ENCODE measurements around the gene BIRC6.
"Not testable (repeated sequence)": the region's sequence is repeated elsewhere in the genome, so short reads cannot be mapped to it uniquely, and the experiment has no call there.

BIRC6 gene

GRCh38 chr2:32356681-32357317 lies at the start of gene BIRC6:
Gene BIRC6, plus strand, starts transcription at chr2:32357023. Its CDS starts 139 bp downstream, at chr2:32357162.
- DNase-seq, result peak; percentile 91

GRCh38 chr2:32310577-32310976 lies 46.2 kb upstream of the BIRC6 start:
- no peak for DNase-seq

- no peak for DNase-seq
These were observed 41.9 kb upstream of the BIRC6 start for GRCh38 chr2:32314886-32315285.

- not testable (repeated sequence) for DNase-seq
These were observed 28.1 kb upstream of the BIRC6 start for GRCh38 chr2:32328679-32329078.

- DNase-seq, result not testable (repeated sequence)
These were observed 27.4 kb upstream of the BIRC6 start for GRCh38 chr2:32329180-32329980.

- no peak for DNase-seq
These were observed 26.7 kb upstream of the BIRC6 start for GRCh38 chr2:32330136-32330535.

- DNase-seq, result no peak
These were observed 14.0 kb upstream of the BIRC6 start for GRCh38 chr2:32342801-32343200.

GRCh38 chr2:32350797-32351196 lies 6.0 kb upstream of the BIRC6 start:
- not testable (repeated sequence) for DNase-seq

- DNase-seq, result no peak
These were observed 695 bp upstream of the BIRC6 start for GRCh38 chr2:32355976-32356680.

- no peak for DNase-seq
These were observed 691 bp downstream of the BIRC6 start for GRCh38 chr2:32357318-32358110.

- DNase-seq, result no peak
These were observed 1.3 kb downstream of the BIRC6 start for GRCh38 chr2:32358111-32358482.

GRCh38 chr2:32360416-32360815 lies 3.6 kb downstream of the BIRC6 start:
- DNase-seq, result no peak

- DNase-seq, result not testable (repeated sequence)
These were observed 6.2 kb downstream of the BIRC6 start for GRCh38 chr2:32362997-32363396.

GRCh38 chr2:32363597-32363996 lies 6.8 kb downstream of the BIRC6 start:
- no peak for DNase-seq

- not testable (repeated sequence) for DNase-seq
These were observed 7.5 kb downstream of the BIRC6 start for GRCh38 chr2:32364290-32364689.

- not testable (repeated sequence) for DNase-seq
These were observed 8.9 kb downstream of the BIRC6 start for GRCh38 chr2:32365679-32366078.

GRCh38 chr2:32366595-32366994 lies 9.8 kb downstream of the BIRC6 start:
- DNase-seq, result no peak

GRCh38 chr2:32369222-32369621 lies 12.4 kb downstream of the BIRC6 start:
- no peak for DNase-seq

GRCh38 chr2:32370942-32371341 lies 14.1 kb downstream of the BIRC6 start:
- DNase-seq, result not testable (repeated sequence)

GRCh38 chr2:32372519-32373182 lies 15.8 kb downstream of the BIRC6 start:
- no peak for DNase-seq

- no peak for DNase-seq
These were observed 18.5 kb downstream of the BIRC6 start for GRCh38 chr2:32375228-32375892.

- no peak for DNase-seq
These were observed 19.9 kb downstream of the BIRC6 start for GRCh38 chr2:32376756-32377155.

All from NCI-H1092 (cell line).